ENCODE measurements around the gene GALNT10. TPM values are rescaled to one million over a fixed set of nuclear protein-coding genes. Genes with fewer than 3 reads are reported as not detected.

Gene GALNT10
- total and polyA plus RNA-seq, 2 donors (not counting 1 experiment from before 2014, with no cell fraction given) = 18.3 to 35.8 TPM

DNA sequence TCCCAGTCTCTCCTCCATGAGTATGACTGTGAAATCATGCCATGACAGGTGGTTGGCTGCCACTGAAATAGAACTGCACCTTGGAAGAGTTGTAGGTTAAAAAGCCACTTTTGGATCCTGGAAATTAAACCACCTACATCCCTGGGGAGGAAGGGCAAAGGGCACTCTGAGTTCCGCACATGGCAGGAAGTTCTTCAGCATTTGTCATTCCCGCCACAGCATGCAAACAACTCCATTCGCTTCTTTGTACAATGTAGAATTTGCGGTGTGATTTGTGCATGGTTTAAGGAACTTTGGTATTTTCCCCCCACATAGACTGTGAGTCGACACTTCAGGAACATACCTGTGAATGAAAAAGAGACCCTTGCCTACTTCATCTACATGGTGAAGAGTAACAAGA is 265.1 kb downstream of the GALNT10 start:
- H3K27me3 ChIP-seq (ENCODE audit: control insufficient read depth, insufficient read depth, low read length) = no peaks in the 10 kb centered on the region
- H4K20me1 ChIP-seq (ENCODE audit: control insufficient read depth, extremely low read depth, insufficient read depth, low read length) = no peaks in the 10 kb centered on the region
- DNase-seq (ENCODE audit: low read depth in 2 of 2) = no peak
- H3K4me2 ChIP-seq (ENCODE audit: extremely low read depth, insufficient read depth, low read length) = no peak overlapping the region
- no peak overlapping the region for H2AFZ ChIP-seq (ENCODE audit: low read length)
- H3K79me2 ChIP-seq (ENCODE audit: control insufficient read depth, insufficient read depth, low read length) = no peaks in the 10 kb centered on the region
- H3K36me3 ChIP-seq (ENCODE audit: control insufficient read depth, insufficient read depth, low read length) = peaks cover 4% of the 10 kb centered on the region
- H3K4me1 ChIP-seq (ENCODE audit: control insufficient read depth, extremely low read depth, insufficient read depth, low read length) = no peaks in the 10 kb centered on the region
- no peak overlapping the region for H3K27ac ChIP-seq (ENCODE audit: insufficient read depth, low read length)
- TF ChIP-seq, protein P1, sequence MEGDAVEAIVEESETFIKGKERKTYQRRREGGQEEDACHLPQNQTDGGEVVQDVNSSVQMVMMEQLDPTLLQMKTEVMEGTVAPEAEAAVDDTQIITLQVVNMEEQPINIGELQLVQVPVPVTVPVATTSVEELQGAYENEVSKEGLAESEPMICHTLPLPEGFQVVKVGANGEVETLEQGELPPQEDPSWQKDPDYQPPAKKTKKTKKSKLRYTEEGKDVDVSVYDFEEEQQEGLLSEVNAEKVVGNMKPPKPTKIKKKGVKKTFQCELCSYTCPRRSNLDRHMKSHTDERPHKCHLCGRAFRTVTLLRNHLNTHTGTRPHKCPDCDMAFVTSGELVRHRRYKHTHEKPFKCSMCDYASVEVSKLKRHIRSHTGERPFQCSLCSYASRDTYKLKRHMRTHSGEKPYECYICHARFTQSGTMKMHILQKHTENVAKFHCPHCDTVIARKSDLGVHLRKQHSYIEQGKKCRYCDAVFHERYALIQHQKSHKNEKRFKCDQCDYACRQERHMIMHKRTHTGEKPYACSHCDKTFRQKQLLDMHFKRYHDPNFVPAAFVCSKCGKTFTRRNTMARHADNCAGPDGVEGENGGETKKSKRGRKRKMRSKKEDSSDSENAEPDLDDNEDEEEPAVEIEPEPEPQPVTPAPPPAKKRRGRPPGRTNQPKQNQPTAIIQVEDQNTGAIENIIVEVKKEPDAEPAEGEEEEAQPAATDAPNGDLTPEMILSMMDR (conservative IDR thresholded peaks at IDR 0.05 in 1 of 2, IDR thresholded peaks at IDR 0.05 in 1 of 2; ENCODE audit: low read depth in 1 of 2, low read length in 2 of 2) = no peak
- TF ChIP-seq EZH2 (IDR thresholded peaks at IDR 0.05; ENCODE audit: low read length, missing control alignments) = no peak
- H3K9ac ChIP-seq (ENCODE audit: insufficient read depth, low read length) = no peak overlapping the region
- H3K4me3 ChIP-seq (replicated peaks in 1 of 4; ENCODE audit: control extremely low read depth in 1 of 4, insufficient read depth in 1 of 4, low read depth in 3 of 4, low read length in 4 of 4) = no peak overlapping the region
- no peaks in the 10 kb centered on the region for H3K9me3 ChIP-seq (ENCODE audit: control insufficient read depth, insufficient read depth, low read depth, low read length)

DNA sequence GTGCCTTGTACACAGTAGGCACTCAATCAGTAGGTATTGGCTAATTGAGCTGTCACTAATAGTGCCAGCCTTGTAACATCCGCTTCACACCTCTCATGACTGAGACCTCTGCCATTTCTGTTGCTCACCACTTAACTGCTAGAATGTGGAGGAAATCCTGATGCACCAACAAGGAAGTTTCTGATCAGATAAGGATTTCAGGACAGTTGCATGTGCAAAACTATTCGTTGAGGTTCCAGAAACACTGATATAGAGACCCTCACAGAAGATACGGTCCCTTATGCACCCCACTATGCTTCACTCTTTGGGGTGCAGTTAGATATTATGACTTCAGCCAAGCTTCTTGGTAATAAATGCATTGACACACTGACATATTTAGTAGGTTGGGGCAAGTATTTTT is 266.0 kb downstream of the GALNT10 start:
- Histone ChIP-seq H3K4me1 (ENCODE audit: control insufficient read depth, extremely low read depth, insufficient read depth, low read length) (no peaks in the 10 kb centered on the region), H3K27me3 (ENCODE audit: control insufficient read depth, insufficient read depth, low read length) (no peaks in the 10 kb centered on the region), H3K4me3 (replicated peaks in 1 of 4; ENCODE audit: control extremely low read depth in 1 of 4, insufficient read depth in 1 of 4, low read depth in 3 of 4, low read length in 4 of 4) (no peak overlapping the region), H2AFZ (ENCODE audit: low read length) (no peak overlapping the region), H3K36me3 (ENCODE audit: control insufficient read depth, insufficient read depth, low read length) (peaks cover 4% of the 10 kb centered on the region), H3K9me3 (ENCODE audit: control insufficient read depth, insufficient read depth, low read depth, low read length) (no peaks in the 10 kb centered on the region), H3K27ac (ENCODE audit: insufficient read depth, low read length) (no peak overlapping the region), H4K20me1 (ENCODE audit: control insufficient read depth, extremely low read depth, insufficient read depth, low read length) (no peaks in the 10 kb centered on the region), H3K9ac (ENCODE audit: insufficient read depth, low read length) (no peak overlapping the region), H3K79me2 (ENCODE audit: control insufficient read depth, insufficient read depth, low read length) (no peaks in the 10 kb centered on the region), H3K4me2 (ENCODE audit: extremely low read depth, insufficient read depth, low read length) (no peak overlapping the region)
- no peak for DNase-seq (ENCODE audit: low read depth in 2 of 2)
- TF ChIP-seq, protein P1 (conservative IDR thresholded peaks at IDR 0.05 in 1 of 2, IDR thresholded peaks at IDR 0.05 in 1 of 2; ENCODE audit: low read depth in 1 of 2, low read length in 2 of 2) = no peak
- TF ChIP-seq EZH2 (IDR thresholded peaks at IDR 0.05; ENCODE audit: low read length, missing control alignments) = no peak

DNA sequence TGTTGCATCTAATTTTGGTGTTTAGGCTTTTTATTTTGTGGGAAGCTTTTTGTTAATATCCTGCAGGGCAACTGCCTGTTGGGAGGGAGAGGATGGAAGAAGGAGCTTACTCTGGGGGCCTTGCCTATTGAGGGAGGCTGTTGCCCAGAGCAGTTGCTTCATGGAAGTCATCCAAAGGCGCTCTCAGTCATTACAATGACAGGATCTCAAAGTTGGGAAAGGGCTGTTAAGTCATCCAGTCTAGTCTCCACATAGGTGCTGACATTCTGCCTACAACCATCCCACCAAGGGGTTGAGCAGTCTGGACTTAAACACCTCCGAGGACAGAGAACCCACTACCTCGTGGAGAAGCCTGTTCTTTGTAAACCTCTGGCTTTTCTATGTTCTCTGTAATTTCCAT is 268.5 kb downstream of the GALNT10 start:
- TF ChIP-seq, protein P1 (conservative IDR thresholded peaks at IDR 0.05 in 1 of 2, IDR thresholded peaks at IDR 0.05 in 1 of 2; ENCODE audit: low read depth in 1 of 2, low read length in 2 of 2) = no peak
- no peak for TF ChIP-seq EZH2 (IDR thresholded peaks at IDR 0.05; ENCODE audit: low read length, missing control alignments)
- Histone ChIP-seq H3K36me3 (ENCODE audit: control insufficient read depth, insufficient read depth, low read length) (peaks cover 2% of the 10 kb centered on the region), H3K79me2 (ENCODE audit: control insufficient read depth, insufficient read depth, low read length) (no peaks in the 10 kb centered on the region), H4K20me1 (ENCODE audit: control insufficient read depth, extremely low read depth, insufficient read depth, low read length) (no peaks in the 10 kb centered on the region), H2AFZ (ENCODE audit: low read length) (no peak overlapping the region), H3K4me2 (ENCODE audit: extremely low read depth, insufficient read depth, low read length) (no peak overlapping the region), H3K4me1 (ENCODE audit: control insufficient read depth, extremely low read depth, insufficient read depth, low read length) (no peaks in the 10 kb centered on the region), H3K27me3 (ENCODE audit: control insufficient read depth, insufficient read depth, low read length) (no peaks in the 10 kb centered on the region), H3K9ac (ENCODE audit: insufficient read depth, low read length) (no peak overlapping the region), H3K4me3 (replicated peaks in 1 of 4; ENCODE audit: control extremely low read depth in 1 of 4, insufficient read depth in 1 of 4, low read depth in 3 of 4, low read length in 4 of 4) (no peak overlapping the region), H3K27ac (ENCODE audit: insufficient read depth, low read length) (no peak overlapping the region), H3K9me3 (ENCODE audit: control insufficient read depth, insufficient read depth, low read depth, low read length) (no peaks in the 10 kb centered on the region)
- no peak for DNase-seq (ENCODE audit: low read depth in 2 of 2)

All from fibroblast of lung (primary cell).